Ascending aorta (tissue), 2 donors: ENCODE measurements around the gene YEATS2. TPM values are rescaled to one million over a fixed set of nuclear protein-coding genes. Genes with fewer than 3 reads are reported as not detected.

Experiments
- DNase-seq, 2 donors: peaks; one replicate each; pipeline ENCODE4 v3.0.0-alpha.2; 2019; ENCODE audit warnings: low spot score in 2 of 2
- H3K27ac ChIP-seq, 2 donors: fragments of 200-600 bp; sonication (generic); one replicate each; pipeline ENCODE4 v1.5.1; 2016 to 2017; ENCODE audit warnings: mild to moderate bottlenecking in 1 of 2
- H3K27me3 ChIP-seq: fragments of 200-600 bp; sonication (generic); one replicate; pipeline ENCODE4 v1.5.1; 2017
- H3K36me3 ChIP-seq, 2 donors: fragments of 200-600 bp; sonication (generic); one replicate each; pipeline ENCODE4 v1.5.1; 2016
- H3K4me1 ChIP-seq, 2 donors: fragments of 200-600 bp; sonication (generic); one replicate each; pipeline ENCODE4 v1.5.1; 2016 to 2017; ENCODE audit warnings: mild to moderate bottlenecking in 1 of 2
- H3K4me3 ChIP-seq, 2 donors: fragments of 200-600 bp; sonication (generic); one replicate each; pipeline ENCODE4 v1.5.1; 2016 to 2017; ENCODE audit warnings: mild to moderate bottlenecking in 1 of 2
- H3K9me3 ChIP-seq, 2 donors: fragments of 200-600 bp; sonication (generic); one replicate each; pipeline ENCODE4 v1.5.1; 2016
- CTCF ChIP-seq, 3 experiments: fragments of 200-600 bp in 2 of 3; fragments of 450-650 bp in 1 of 3; sonication (generic) in 2 of 3; IDR thresholded peaks; one replicate each; pipeline ENCODE4 v1.5.1; 2016 to 2019; ENCODE audit warnings: antibody characterized with exemption in 3 of 3, mild to moderate bottlenecking in 1 of 3, moderate library complexity in 1 of 3
- intact Hi-C: fragments of 100-400 bp; cut with DNase I; formaldehyde crosslinking; loops from one replicate; pipeline ENCODE4 v1.15.1; 2023
- total RNA-seq: library from RNA; depleted of rRNA; stranded (reverse); fragments of >200 nt; gene quantifications from one replicate; pipeline ENCODE4 v1.1.0, GENCODE V29; 2016

The YEATS2 gene
- total RNA-seq, 1 donor from 2014 or later = 29.2 TPM

GRCh38 chr3:183794452-183794851, 96.9 kb downstream of the YEATS2 start:
- H3K9me3 ChIP-seq = no peaks in the 10 kb centered on the region
- no peak for DNase-seq
- intact Hi-C loops = no loop called here
- H3K4me1 ChIP-seq = no peaks in the 10 kb centered on the region
- H3K36me3 ChIP-seq = peaks cover 39 to 57% of the 10 kb centered on the region in 2 donors
- no peak for TF ChIP-seq CTCF (IDR thresholded peaks at IDR 0.05)
- no peak overlapping the region for H3K4me3 ChIP-seq
- no peak overlapping the region for H3K27ac ChIP-seq
- no peaks in the 10 kb centered on the region for H3K27me3 ChIP-seq

- H3K27ac ChIP-seq = no peak overlapping the region
- no peaks in the 10 kb centered on the region for H3K27me3 ChIP-seq
- H3K4me3 ChIP-seq = no peak overlapping the region
- H3K9me3 ChIP-seq = no peaks in the 10 kb centered on the region
- intact Hi-C loops = no loop called here
- no peak for TF ChIP-seq CTCF (IDR thresholded peaks at IDR 0.05)
- DNase-seq = no peak
- no peaks in the 10 kb centered on the region for H3K4me1 ChIP-seq
- H3K36me3 ChIP-seq = peaks cover 43 to 56% of the 10 kb centered on the region in 2 donors
Measured at GRCh38 chr3:183796372-183796771, 98.8 kb downstream of the YEATS2 start.

DNA sequence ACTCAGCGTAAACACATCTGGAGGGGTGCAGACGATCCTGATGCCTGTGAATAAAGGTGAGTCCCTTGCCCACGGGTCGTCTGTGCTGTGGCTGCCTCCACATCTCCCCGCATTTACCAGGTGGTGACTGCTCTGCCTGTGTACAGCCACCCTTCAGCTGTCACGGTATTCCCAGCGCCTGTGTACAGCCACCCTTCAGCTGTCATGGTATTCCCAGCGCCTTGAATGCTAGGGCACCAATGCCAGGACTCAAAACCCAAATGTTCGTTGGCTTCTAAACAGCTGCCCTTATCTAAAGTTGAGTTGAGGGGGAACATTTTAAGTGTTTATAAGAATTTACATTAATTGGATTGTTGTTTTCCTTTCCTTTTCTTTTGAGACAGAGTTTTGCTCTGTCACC, 100.4 kb downstream of the YEATS2 start:
- Histone ChIP-seq H3K9me3 (no peaks in the 10 kb centered on the region), H3K36me3 (peaks cover 47 to 59% of the 10 kb centered on the region in 2 donors), H3K4me3 (no peak overlapping the region), H3K4me1 (no peaks in the 10 kb centered on the region), H3K27me3 (no peaks in the 10 kb centered on the region), H3K27ac (no peak overlapping the region)
- DNase-seq = no peak
- TF ChIP-seq CTCF (IDR thresholded peaks at IDR 0.05) = no peak
- intact Hi-C loops = no loop called here

GRCh38 chr3:183799461-183799860, 101.9 kb downstream of the YEATS2 start:
- no peak for TF ChIP-seq CTCF (IDR thresholded peaks at IDR 0.05)
- no peak for DNase-seq
- Histone ChIP-seq H3K36me3 (peaks cover 61 to 66% of the 10 kb centered on the region in 2 donors), H3K4me1 (no peaks in the 10 kb centered on the region), H3K27me3 (no peaks in the 10 kb centered on the region), H3K27ac (no peak overlapping the region), H3K4me3 (no peak overlapping the region), H3K9me3 (no peaks in the 10 kb centered on the region)
- intact Hi-C loops = no loop called here

DNA sequence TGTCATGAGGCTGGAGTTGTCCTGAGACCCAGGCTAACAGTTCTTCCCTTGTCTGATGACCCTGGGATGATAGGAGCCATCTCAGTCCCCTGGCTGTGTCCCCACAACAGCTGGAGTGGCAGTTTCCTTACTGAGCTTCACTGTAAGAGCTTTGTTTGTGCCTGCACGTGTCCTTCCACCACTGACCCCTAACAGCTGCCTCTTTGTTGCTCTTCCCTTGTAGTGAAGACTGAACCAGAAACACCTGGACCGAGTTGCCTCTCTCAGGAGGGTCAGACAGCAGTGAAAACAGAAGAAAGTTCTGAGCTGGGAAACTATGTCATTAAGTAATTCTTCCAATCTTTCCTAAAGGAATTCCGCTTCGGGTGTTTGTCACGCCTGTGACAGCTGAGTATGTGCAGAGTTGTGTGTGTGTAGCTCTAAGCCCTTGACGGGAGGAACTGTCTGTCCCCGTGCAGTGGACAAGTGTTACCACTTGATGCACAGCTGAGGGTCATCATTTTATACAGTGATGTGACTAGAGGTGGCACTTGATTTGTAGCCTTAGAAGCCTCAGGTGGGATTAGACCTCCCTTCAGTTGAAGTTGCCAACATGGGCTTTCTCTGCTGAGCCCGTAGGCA, 102.8 kb downstream of the YEATS2 start:
- intact Hi-C loops = no loop called here
- no peak overlapping the region for H3K27ac ChIP-seq
- H3K36me3 ChIP-seq = peaks cover 69 to 75% of the 10 kb centered on the region in 2 donors
- TF ChIP-seq CTCF (IDR thresholded peaks at IDR 0.05) = no peak
- no peaks in the 10 kb centered on the region for H3K27me3 ChIP-seq
- no peak for DNase-seq
- no peaks in the 10 kb centered on the region for H3K9me3 ChIP-seq
- H3K4me1 ChIP-seq = no peaks in the 10 kb centered on the region
- H3K4me3 ChIP-seq = no peak overlapping the region

DNA sequence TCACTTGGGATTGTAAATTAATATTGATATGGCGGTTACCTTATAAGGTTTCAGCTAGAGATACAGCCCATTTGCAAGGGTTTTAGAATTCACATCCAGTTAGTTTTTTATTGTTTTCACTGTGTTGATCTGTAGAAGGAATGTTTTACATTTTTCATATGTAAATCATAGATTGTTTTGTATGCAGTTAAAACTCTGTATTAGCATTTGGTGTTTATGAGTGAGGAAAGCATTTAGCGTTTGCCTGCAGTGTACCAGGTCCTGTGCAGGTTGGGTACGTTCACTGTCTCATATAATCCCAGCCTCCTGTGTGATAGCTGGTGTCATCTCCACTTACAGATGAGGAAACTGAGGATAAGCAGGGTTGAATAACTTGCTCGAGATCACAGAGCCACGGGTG, 104.0 kb downstream of the YEATS2 start:
- Histone ChIP-seq H3K36me3 (peaks cover 78 to 88% of the 10 kb centered on the region in 2 donors), H3K27ac (no peak overlapping the region), H3K27me3 (no peaks in the 10 kb centered on the region), H3K4me1 (no peaks in the 10 kb centered on the region), H3K4me3 (no peak overlapping the region), H3K9me3 (no peaks in the 10 kb centered on the region)
- no peak for TF ChIP-seq CTCF (IDR thresholded peaks at IDR 0.05)
- intact Hi-C loops = no loop called here
- DNase-seq = no peak
